Esophagus (tissue), 2 donors: ENCODE data around the gene CISD3. TPM values are rescaled to one million over a fixed set of nuclear protein-coding genes. Genes with fewer than 3 reads are reported as not detected.

ENCODE experiments used
- H3K27ac ChIP-seq, 2 donors: one replicate each; pipeline ENCODE4 v1.5.1; 2013; ENCODE audit warnings: low read depth in 2 of 2, mild to moderate bottlenecking in 2 of 2, inconsistent platforms in 1 of 2, low read length in 1 of 2, moderate library complexity in 1 of 2
- H3K27me3 ChIP-seq, 2 donors: one replicate each; pipeline ENCODE4 v1.6.1; 2013; ENCODE audit warnings: low read length in 2 of 2, control low read depth in 1 of 2, mild to moderate bottlenecking in 1 of 2; ENCODE audit not compliant: insufficient read depth in 2 of 2, control insufficient read depth in 1 of 2
- H3K36me3 ChIP-seq, 2 donors: one replicate each; pipeline ENCODE4 v1.6.1; 2013; ENCODE audit warnings: low read length in 1 of 2; ENCODE audit not compliant: control insufficient read depth in 2 of 2, insufficient read depth in 2 of 2
- H3K4me1 ChIP-seq, 2 donors: one replicate each; pipeline ENCODE4 v1.6.1; 2013; ENCODE audit warnings: low read length in 1 of 2; ENCODE audit not compliant: control insufficient read depth in 2 of 2, insufficient read depth in 2 of 2
- H3K4me3 ChIP-seq, 2 donors: one replicate each; pipeline ENCODE4 v1.5.1; 2013; ENCODE audit warnings: low read length in 2 of 2, mild to moderate bottlenecking in 2 of 2, low read depth in 1 of 2, moderate library complexity in 1 of 2
- H3K9me3 ChIP-seq, 2 donors: one replicate each; pipeline ENCODE4 v1.6.1; 2013; ENCODE audit warnings: mild to moderate bottlenecking in 2 of 2, low read depth in 1 of 2, low read length in 1 of 2, moderate library complexity in 1 of 2; ENCODE audit not compliant: control insufficient read depth in 2 of 2, insufficient read depth in 1 of 2
- WGBS, 2 donors: extraction: QIAGEN DNeasy Blood & Tissue Kit; methylation state at CpG; one replicate each; pipeline ENCODE4 v1.1.7; 2013; 5-methylcytosine and 5-hydroxymethylcytosine counted together
- polyA plus RNA-seq, 2 donors: library from polyadenylated mRNA; stranded (reverse); fragments of 200-250 nt; gene quantifications; one replicate each; pipeline ENCODE4 v1.2.3, GENCODE V29; 2013
- donor health status: healthy with polysubstance abuse.
- donor health status: Bipolar disorder and iron deficiency.

The CISD3 gene
- polyA plus RNA-seq, 2 donors, result 14.5 to 28.5 TPM

DNA sequence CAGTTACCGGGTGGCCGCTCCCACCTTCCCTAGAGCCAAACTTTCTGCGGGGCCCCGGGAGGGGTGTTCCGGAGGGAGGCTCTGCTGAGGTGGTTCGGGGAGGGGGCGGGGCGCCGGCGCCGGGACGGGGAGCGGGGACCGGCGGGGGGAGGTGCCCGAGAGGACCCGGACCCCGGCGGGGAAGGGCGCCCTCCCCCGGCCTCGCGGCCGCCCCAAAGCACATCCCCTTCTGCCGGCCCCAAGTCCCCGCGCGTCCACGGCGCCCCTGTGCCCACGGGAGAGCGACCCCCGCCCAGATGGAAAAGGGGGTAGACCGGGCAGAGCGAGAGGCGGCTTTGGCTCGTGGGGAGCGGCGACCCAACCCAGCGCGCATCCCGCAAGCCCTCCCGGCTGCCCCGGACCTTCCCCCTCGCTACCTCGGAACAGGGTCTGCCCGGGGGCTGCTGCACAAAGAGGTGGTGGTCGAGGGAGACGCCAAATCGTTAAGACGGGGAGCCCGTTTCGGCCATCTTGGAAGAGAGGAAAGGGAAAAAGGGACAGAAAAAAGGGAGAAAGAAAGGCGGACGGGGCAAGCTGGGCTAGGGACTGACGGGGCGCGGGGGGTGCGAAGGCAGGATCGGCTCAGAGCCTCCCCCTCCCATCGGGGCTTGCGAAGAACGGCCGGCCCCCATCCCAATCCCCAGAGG is 17.5 kb downstream of the CISD3 start:
- Histone ChIP-seq H3K27ac (peak overlapping the region; percentile 72 to 86), H3K9me3 (no peaks in the 10 kb centered on the region), H3K27me3 (no peaks in the 10 kb centered on the region), H3K36me3 (peaks cover 0 to 2% of the 10 kb centered on the region in 2 donors), H3K4me1 (peaks cover 0 to 14% of the 10 kb centered on the region in 2 donors), H3K4me3 (peak overlapping the region; percentile 72 to 75)
- 1% methylated on average over 40 to 64 of the region's 64 CpGs for WGBS, 2 donors

DNA sequence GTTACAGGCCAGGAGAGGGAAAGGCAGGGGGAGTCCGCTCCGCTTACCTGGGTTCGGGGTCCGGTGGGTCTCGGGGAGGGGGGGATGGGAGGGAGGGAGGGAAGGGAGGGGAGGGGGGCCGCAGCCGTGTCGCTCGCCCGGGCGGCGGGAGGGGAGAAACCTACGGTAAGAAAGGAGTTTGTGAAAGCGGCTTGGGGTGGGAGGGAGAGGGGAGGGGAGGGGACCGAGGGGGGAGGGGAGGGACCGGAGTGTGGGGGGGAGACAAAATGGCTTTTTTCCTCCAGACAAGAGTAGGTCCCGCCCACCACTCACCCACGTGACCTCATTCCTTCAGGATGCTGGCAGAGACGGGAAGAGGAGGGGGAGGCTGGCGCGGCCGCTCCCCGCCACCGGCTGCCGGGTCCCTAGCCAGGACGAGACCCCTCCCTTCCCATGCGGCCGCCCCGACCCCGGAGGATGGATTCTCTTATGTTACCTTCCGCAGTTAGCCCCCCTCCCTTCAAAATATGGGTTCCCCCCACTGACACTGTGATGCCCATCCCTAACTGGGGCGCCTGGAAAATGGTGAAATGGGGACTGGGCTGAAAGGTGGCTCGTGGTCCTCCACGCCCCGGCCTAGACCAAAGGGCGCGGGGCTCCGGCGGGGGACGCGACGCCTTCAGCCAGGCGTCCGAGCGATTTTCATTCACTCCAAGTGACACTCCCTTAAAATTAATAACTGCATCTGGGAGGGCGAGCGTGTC is 18.2 kb downstream of the CISD3 start, which contains the start of gene PCGF2:
TSS of gene PCGF2 (minus strand) at position 188 of the 743 bp plus-strand sequence. CDS start 7,934 bp downstream, outside the sequence.
- H3K27me3 ChIP-seq, result no peaks in the 10 kb centered on the region
- H3K9me3 ChIP-seq, result no peaks in the 10 kb centered on the region
- 1% methylated on average over 33 to 47 of the region's 47 CpGs for WGBS, 2 donors
- peak within 1 kb of the TSS; percentile 86 for H3K27ac ChIP-seq
- peak within 1 kb of the TSS; percentile 72 to 75 for H3K4me3 ChIP-seq
- H3K36me3 ChIP-seq, result peaks cover 0 to 2% of the 10 kb centered on the region in 2 donors
- H3K4me1 ChIP-seq, result peaks cover 0 to 12% of the 10 kb centered on the region in 2 donors

DNA sequence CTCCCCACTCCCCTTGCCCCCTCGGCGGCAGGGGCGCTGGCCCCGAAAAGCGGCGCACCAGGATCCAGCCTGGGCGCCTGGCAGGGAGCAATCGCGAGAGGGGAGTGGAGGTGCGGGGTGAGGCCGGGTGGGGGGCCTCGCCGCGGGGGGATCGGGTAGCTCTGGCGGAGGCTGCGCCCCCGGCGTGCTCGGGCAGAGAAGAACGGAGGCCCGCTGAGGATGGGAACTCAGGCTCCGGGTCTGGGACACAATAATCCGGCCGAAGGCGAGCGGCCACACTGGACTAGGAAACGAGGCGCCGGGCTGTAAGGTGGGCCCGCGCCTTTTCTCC is 18.7 kb downstream of the CISD3 start:
- Histone ChIP-seq H3K4me3 (peak overlapping the region; percentile 65 to 72), H3K9me3 (no peaks in the 10 kb centered on the region), H3K4me1 (peaks cover 0 to 12% of the 10 kb centered on the region in 2 donors), H3K36me3 (peaks cover 0 to 1% of the 10 kb centered on the region in 2 donors), H3K27ac (peak overlapping the region; percentile 86), H3K27me3 (no peaks in the 10 kb centered on the region)
- 0 to 1% methylated on average over 32 of the region's 32 CpGs for whole genome bisulfite sequencing, 2 donors

DNA sequence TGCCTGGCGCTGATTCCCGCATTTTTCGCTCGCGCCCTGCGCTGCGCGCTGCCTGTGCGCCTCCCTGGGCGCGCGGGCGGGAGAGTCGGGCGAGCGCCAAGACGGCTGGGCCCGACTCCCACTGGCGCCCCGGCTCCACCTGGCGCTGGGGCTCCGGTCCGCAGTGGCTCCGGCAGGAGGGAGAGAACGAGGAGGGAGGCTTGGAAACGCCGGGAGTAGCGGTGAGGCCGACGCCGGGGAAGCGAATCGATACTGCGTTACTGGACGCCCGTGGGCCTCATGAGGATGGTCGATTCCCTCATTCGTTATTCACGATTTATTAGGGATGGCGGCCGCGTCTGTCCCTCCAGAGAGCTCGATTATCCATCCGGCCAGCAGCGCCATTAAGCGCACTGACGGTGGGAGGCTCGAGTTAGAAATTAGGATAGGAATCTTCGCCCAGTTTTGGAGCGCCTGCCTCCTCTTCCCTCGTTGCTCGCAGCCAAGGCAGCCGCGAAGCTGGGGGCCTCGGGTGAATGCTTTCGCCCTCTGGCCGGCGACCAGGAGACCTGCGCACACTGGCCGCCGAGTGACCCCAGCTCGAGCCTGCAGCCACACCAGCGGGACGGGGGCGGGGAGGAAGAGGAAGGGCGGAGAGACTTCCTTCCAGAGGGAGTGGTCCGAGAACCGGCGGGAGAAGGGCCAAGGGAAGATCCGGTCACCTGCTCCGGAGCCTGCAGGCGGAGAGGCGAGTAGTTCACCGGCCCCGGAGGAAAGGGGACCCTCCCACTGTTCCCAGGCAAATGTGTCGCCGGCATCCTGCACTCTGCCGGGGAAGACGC is 19.3 kb downstream of the CISD3 start:
- H3K36me3 ChIP-seq, result peaks cover 0 to under 1% of the 10 kb centered on the region in 2 donors
- H3K9me3 ChIP-seq, result no peaks in the 10 kb centered on the region
- peaks cover 0 to 14% of the 10 kb centered on the region in 2 donors for H3K4me1 ChIP-seq
- H3K4me3 ChIP-seq, result peak overlapping the region; percentile 65 to 72
- H3K27me3 ChIP-seq, result no peaks in the 10 kb centered on the region
- WGBS, 2 donors, result 0 to 1% methylated on average over 79 of the region's 79 CpGs
- H3K27ac ChIP-seq, result peak overlapping the region; percentile 86

DNA sequence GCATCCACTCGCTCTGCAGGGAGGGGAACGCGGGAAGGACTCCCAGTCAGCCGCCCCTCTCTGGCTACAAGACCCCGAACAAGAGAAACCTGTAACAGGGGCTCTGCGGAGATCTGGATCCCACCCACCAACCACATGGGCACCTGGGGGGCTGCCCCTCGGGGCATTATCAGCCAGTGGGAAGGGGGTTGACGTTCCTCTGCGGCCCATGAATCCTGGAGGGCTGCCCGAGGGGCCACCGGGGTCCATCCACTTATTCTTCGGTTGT is 19.8 kb downstream of the CISD3 start:
- peak overlapping the region; percentile 65 to 72 for H3K4me3 ChIP-seq
- H3K27me3 ChIP-seq, result no peaks in the 10 kb centered on the region
- H3K9me3 ChIP-seq, result no peaks in the 10 kb centered on the region
- peaks cover 0 to 3% of the 10 kb centered on the region in 2 donors for H3K36me3 ChIP-seq
- H3K27ac ChIP-seq, result peak overlapping the region; percentile 86
- 7 to 9% methylated on average over 12 of the region's 12 CpGs for WGBS, 2 donors
- H3K4me1 ChIP-seq, result peaks cover 0 to 14% of the 10 kb centered on the region in 2 donors

DNA sequence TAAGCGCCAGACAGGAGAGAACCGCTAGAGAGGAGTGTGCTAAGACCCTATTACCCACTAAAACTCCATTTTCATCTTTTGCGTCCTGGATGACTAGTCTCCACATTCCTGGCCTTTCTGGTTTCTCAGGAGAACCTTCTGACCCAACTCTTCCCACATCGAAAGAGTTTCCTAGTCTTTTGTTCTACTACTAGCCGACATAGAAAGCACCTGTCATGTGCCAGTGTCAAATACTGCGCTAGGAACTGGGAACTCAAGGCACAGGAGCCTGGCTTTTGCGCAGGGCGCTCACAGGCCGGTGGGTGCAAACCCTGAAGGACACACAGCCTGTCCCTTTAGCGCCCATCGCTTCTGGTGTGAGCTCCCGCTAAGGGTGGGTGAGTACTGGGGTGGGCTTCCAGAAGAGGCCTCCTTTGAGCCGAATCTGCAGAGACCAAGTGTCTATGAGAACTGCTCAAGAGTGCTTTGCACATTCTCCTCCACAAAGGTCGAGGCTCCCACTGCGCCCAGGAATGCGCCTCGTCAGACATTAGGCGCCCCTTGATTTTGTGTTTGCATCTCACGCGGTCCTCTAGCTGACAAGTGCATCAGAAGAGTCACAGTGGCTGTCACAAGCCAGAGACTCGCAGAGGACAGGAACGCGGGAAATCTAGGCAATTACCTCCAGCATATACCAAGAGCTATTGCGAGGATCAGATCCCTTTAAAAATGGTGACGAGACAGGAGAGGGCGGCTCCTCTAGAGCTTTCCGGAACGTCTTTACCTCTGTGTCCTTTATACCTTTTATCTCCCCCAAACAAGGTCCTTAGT is 20.4 kb downstream of the CISD3 start:
- H3K27me3 ChIP-seq, result no peaks in the 10 kb centered on the region
- WGBS, 2 donors, result 32 to 36% methylated on average over 28 of the region's 28 CpGs
- H3K9me3 ChIP-seq, result no peaks in the 10 kb centered on the region
- H3K36me3 ChIP-seq, result peaks cover 0 to 3% of the 10 kb centered on the region in 2 donors
- peak overlapping the region; percentile 65 to 72 for H3K4me3 ChIP-seq
- peaks cover 0 to 14% of the 10 kb centered on the region in 2 donors for H3K4me1 ChIP-seq
- H3K27ac ChIP-seq, result peak overlapping the region; percentile 86

DNA sequence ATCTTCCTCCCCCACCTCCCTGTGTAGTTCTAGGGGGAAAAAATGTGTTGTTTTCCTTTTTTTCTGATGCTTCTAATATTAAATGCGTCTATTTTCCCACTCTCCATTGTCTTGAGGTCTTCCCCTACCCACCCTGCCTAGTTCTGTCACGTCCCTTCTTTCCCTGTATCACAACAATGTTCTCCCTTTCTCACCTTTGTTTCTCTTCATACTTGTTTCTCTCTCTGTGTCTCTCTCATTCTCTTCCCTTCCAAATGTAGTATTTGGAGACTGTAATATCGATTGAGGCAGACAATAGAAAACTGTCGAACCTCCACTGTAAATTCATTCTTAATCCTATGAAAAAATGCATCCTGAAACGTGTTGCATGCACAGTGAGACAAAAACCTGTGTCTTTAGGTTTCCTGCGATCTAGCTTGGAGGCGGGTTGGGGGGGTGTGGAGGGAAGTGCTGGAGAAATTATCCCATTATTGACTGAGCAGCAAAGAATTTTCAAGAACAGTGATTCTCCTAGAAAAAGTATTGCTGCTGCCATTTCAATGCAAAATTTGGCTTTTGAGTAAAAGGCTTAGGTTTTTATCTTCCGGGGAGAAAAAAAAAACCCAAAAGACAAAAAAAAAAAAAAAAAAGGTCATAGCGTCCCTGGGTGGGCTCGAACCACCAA is 21.1 kb downstream of the CISD3 start:
- H3K27me3 ChIP-seq, result no peaks in the 10 kb centered on the region
- H3K4me1 ChIP-seq, result peaks cover 0 to 9% of the 10 kb centered on the region in 2 donors
- H3K27ac ChIP-seq, result peak overlapping the region; percentile 24 to 86
- 5% methylated on average over 10 of the region's 10 CpGs for WGBS, 2 donors
- no peaks in the 10 kb centered on the region for H3K9me3 ChIP-seq
- H3K36me3 ChIP-seq, result peaks cover 3% of the 10 kb centered on the region in 2 donors
- H3K4me3 ChIP-seq, result peak overlapping the region; percentile 24 to 88

DNA sequence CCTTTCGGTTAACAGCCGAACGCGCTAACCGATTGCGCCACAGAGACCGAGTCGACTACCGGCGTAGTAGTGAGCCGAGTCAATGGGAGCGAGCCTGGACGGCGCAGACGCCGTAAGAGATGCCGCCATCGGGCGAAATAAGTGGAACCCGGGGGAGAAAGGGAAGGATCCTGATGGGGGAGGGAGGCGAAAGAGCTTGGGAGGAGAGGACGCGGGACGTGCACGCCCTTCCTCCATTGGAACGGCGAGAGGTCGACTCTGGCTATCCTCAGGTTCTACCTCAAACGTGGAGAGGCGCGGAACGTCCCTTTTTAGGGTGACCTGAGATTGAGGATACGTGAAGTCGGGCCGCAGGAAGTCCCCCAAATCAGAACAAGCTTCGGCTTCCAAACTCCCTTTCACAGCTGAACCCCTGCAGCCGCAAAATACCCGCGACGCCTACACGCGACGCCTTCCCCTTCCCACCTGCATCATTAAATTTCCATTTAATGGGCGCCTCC is 21.7 kb downstream of the CISD3 start:
- H3K9me3 ChIP-seq, result no peaks in the 10 kb centered on the region
- peak overlapping the region; percentile 89 to 94 for H3K27ac ChIP-seq
- H3K4me3 ChIP-seq, result peak overlapping the region; percentile 76 to 88
- H3K36me3 ChIP-seq, result peaks cover 3% of the 10 kb centered on the region in 2 donors
- H3K27me3 ChIP-seq, result no peaks in the 10 kb centered on the region
- 0% methylated on average over 44 of the region's 44 CpGs for WGBS, 2 donors
- peaks cover 0 to 8% of the 10 kb centered on the region in 2 donors for H3K4me1 ChIP-seq
